Measurements from ENCODE around the gene ZNF385B. TPM values are rescaled to one million over a fixed set of nuclear protein-coding genes. Genes with fewer than 3 reads are reported as not detected.

Gene ZNF385B
- total and polyA plus RNA-seq, 8 donors, result 1.8 to 41.4 (median 3.5) TPM; not detected in 1

DNA sequence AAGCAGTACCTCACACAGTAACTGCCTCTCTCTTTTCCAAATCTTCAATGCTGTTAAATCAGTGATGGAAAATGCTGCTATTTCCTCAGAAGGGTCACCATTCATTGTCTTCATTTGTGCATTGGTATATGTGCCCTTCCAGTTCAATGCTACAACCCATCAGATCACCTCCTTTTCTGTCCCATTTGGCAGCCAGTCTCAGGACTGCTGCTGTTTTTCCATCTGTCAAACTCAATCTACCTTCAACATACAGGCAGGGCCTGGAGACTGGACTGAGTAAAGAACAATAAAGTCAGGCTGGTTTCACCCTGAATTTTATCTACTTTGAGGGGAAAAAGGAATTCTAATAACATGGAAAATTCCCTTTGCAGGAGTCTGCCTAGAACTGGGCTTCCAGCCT is 17.9 kb downstream of the ZNF385B start:
- Histone ChIP-seq H3K27ac (no peak overlapping the region), H3K4me1 (no peaks in the 10 kb centered on the region), H3K27me3 (no peaks in the 10 kb centered on the region), H3K9me3 (no peaks in the 10 kb centered on the region), H3K4me3 (no peak overlapping the region), H3K36me3 (no peaks in the 10 kb centered on the region)
- no peak for TF ChIP-seq POLR2AphosphoS5 (IDR thresholded peaks at IDR 0.05)
- TF ChIP-seq POLR2A (IDR thresholded peaks at IDR 0.05), result no peak
- TF ChIP-seq EP300 (IDR thresholded peaks at IDR 0.05), result no peak
- TF ChIP-seq, protein P1, sequence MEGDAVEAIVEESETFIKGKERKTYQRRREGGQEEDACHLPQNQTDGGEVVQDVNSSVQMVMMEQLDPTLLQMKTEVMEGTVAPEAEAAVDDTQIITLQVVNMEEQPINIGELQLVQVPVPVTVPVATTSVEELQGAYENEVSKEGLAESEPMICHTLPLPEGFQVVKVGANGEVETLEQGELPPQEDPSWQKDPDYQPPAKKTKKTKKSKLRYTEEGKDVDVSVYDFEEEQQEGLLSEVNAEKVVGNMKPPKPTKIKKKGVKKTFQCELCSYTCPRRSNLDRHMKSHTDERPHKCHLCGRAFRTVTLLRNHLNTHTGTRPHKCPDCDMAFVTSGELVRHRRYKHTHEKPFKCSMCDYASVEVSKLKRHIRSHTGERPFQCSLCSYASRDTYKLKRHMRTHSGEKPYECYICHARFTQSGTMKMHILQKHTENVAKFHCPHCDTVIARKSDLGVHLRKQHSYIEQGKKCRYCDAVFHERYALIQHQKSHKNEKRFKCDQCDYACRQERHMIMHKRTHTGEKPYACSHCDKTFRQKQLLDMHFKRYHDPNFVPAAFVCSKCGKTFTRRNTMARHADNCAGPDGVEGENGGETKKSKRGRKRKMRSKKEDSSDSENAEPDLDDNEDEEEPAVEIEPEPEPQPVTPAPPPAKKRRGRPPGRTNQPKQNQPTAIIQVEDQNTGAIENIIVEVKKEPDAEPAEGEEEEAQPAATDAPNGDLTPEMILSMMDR (IDR thresholded peaks at IDR 0.05), result no peak
- intact Hi-C loops (cut with DNase I; ENCODE audit: low total_unique reads), result no loop called here
- DNase-seq, result no peak

DNA sequence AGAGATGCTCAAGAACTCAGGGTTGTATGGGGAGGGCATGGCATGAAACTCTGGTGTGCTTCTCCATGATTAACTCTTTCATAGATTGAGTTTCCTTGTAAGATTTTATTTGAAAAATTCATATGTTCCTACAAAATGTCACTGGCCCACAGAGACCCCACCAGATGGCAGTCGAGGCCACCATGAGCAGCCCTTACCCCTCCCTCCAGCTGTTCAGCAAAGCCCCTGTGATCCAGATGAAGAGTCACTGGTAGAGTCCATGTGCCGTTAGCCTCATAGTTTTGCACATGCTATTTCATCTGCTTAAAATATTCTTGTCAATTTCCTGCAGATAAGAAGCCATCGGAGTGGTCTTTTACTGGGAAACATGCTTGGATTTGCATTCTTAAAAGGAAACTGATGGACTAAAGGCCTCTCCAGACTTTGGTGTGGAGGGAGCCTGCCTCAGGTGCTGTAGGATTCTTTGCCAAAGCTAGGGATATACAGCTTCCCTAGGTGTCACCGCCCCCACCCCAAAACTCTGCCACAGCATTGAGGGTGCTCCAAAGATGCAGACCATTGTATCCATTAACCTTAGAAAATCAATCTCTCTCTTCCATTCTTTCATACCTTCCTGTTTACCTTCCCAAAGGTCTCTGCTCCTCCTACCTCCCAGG is 18.8 kb downstream of the ZNF385B start:
- intact Hi-C loops (cut with DNase I; ENCODE audit: low total_unique reads), result no loop called here
- Histone ChIP-seq H3K36me3 (no peaks in the 10 kb centered on the region), H3K4me1 (no peaks in the 10 kb centered on the region), H3K4me3 (no peak overlapping the region), H3K27me3 (no peaks in the 10 kb centered on the region), H3K9me3 (no peaks in the 10 kb centered on the region), H3K27ac (no peak overlapping the region)
- DNase-seq, result peak in 1 of 2 donors; percentile 43
- 39 to 54% (median 45%) methylated on average over 3 to 4 of the region's 4 CpGs for WGBS, 5 donors
- TF ChIP-seq, protein P1 (IDR thresholded peaks at IDR 0.05), result no peak
- TF ChIP-seq POLR2AphosphoS5 (IDR thresholded peaks at IDR 0.05), result no peak
- TF ChIP-seq POLR2A (IDR thresholded peaks at IDR 0.05), result no peak
- no peak for TF ChIP-seq EP300 (IDR thresholded peaks at IDR 0.05)

DNA sequence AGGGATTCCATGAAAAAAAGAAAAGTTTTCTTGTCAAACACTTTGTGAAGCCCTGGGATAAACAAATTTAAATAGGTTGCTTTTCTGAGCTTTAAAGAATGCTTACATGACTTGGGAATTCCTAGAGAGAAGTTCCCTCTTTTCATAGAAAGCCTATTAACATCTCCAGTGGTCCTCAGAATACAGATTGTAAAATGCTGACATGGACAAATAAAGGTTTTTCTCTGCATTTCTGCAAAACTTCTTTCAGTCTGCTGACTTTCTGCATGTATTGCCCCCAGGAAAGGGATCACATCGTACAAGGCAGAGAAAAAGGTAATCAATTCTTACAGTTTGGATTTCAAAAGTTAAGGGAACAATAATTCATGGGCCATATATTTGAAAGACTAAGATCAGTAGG is 20.6 kb downstream of the ZNF385B start:
- Histone ChIP-seq H3K27me3 (no peaks in the 10 kb centered on the region), H3K27ac (no peak overlapping the region), H3K9me3 (no peaks in the 10 kb centered on the region), H3K4me1 (no peaks in the 10 kb centered on the region), H3K4me3 (no peak overlapping the region), H3K36me3 (no peaks in the 10 kb centered on the region)
- WGBS, 5 donors, result 73 to 92% (median 82%) methylated on average over 1 of the region's 1 CpG
- DNase-seq, result no peak
- TF ChIP-seq POLR2AphosphoS5 (IDR thresholded peaks at IDR 0.05), result no peak
- no peak for TF ChIP-seq POLR2A (IDR thresholded peaks at IDR 0.05)
- TF ChIP-seq, protein P1 (IDR thresholded peaks at IDR 0.05), result no peak
- TF ChIP-seq EP300 (IDR thresholded peaks at IDR 0.05), result no peak
- intact Hi-C loops (cut with DNase I; ENCODE audit: low total_unique reads), result no loop called here

DNA sequence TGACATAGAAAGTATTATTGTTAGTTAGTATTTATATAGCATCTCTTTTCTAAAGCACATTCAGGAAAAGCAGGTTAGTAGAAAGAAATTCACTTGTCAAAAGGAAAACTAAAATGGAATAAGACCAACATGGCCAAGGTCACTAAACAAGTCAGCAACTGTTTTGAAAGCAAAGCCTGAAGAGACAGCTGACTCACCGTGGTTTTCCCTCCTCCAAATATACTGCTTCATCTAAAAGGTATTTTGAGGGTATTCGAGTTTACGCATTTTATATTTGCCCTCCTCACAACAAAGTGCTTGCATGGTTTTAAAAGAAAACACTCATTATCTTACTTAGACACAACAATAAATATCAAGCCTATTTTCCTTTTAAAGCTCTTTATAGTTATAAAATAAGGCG is 24.0 kb downstream of the ZNF385B start:
- H3K36me3 ChIP-seq, result no peaks in the 10 kb centered on the region
- no peak overlapping the region for H3K4me3 ChIP-seq
- no peaks in the 10 kb centered on the region for H3K27me3 ChIP-seq
- H3K4me1 ChIP-seq, result no peaks in the 10 kb centered on the region
- peak in 1 of 2 donors; percentile 21 for DNase-seq
- TF ChIP-seq, protein P1 (IDR thresholded peaks at IDR 0.05), result no peak
- TF ChIP-seq EP300 (IDR thresholded peaks at IDR 0.05) (no peak), POLR2AphosphoS5 (IDR thresholded peaks at IDR 0.05) (no peak), POLR2A (IDR thresholded peaks at IDR 0.05) (no peak)
- no peaks in the 10 kb centered on the region for H3K9me3 ChIP-seq
- intact Hi-C loops (cut with DNase I; ENCODE audit: low total_unique reads), result no loop called here
- no peak overlapping the region for H3K27ac ChIP-seq
- 65 to 76% (median 69%) methylated on average over 4 of the region's 4 CpGs for WGBS, 5 donors

All from stomach (tissue), 9 donors.